IPS-11a (cell line): ENCODE results near the gene TDRD7.

Source experiments
- H3K4me3 ChIP-seq: one replicate; pipeline ENCODE4 v1.5.1; 2013; ENCODE audit warnings: low read depth, low read length, control low read depth

The TDRD7 gene

GRCh38 chr9:97524424-97524823 lies 112.5 kb downstream of the TDRD7 start:
- no peak overlapping the region for H3K4me3 ChIP-seq

GRCh38 chr9:97525451-97525850 lies 113.6 kb downstream of the TDRD7 start:
- no peak overlapping the region for H3K4me3 ChIP-seq

- H3K4me3 ChIP-seq, result no peak overlapping the region
These were observed 115.1 kb downstream of the TDRD7 start for GRCh38 chr9:97526895-97527575.

DNA sequence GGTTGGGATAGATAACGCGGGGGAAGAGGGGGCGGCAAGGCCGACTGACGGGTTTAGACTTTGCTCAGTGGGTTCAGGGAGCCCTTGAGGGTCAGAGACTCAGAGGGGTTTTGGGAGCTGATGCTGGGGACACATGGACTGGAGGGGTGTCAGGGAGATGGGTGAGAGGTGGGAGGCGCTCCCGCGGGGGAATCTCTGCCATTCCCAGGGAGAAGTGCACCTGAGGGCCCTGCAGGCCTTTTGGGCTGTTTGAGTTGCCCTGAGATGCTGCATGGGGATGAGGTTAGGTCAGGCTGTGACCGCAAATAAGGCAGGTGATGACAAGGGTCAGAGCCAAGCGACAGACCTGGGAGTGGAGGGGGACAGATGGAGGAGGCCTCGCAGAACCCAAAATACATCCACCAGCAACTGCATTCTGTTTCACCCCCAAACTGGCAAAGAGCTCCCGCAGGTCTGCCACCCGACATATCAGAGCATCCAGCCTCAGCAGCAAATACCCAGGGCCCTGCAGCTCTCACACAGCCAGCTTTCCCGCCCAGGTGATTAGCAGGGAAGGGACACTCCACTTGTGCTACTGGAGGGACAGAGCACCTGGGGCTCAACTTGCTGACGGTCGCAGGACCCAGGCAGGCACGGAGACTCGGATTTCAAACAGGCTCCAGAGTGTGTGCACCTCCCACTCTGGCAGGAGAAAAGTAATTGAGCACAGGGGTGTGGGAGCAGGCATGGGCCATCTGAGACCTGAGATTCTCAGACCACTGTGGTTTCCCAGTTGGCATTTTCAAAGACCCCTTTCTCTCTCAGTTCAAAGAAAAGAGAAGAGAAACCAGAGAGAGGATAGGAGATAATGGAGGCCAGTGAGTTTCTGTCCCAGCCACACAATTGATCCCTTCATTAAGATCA lies 116.0 kb downstream of the TDRD7 start:
- H3K4me3 ChIP-seq, result no peak overlapping the region

GRCh38 chr9:97528529-97529230 lies 116.8 kb downstream of the TDRD7 start:
- no peak overlapping the region for H3K4me3 ChIP-seq

DNA sequence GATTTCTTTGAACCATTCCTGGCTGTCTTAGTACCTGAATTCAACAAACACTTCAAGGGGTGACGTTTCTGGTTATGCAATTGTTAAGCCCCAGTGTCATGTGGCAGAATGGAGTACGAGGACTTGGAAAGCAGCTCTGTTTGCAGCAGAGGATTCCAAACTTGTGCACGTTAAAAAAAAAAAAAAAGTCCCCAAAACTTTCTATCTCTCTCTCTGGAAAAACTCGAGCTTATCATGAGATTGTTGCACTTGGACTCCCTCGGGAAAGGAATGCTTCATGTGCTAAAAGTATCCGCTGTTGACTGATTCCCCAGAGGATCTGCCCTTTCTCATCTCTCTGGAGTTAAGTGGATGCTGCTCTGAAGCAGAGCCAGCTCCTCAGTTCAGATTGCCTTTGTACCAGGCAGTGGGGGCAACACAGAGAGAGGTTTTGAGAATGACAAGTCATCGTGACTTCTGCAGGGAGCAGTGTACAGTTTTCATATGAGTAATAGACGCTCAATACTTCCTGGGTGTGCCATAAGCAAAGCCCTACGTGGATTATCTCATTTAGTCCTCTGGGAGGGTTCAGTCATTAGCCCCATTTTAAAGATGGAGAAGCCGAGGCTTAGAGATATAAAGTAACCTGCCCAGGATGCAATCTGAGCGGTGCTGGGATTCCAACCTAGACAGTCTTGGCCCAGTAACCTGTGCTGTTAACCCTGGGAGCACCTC lies 117.6 kb downstream of the TDRD7 start:
- H3K4me3 ChIP-seq, result no peak overlapping the region

- H3K4me3 ChIP-seq, result no peak overlapping the region
These were observed 120.0 kb downstream of the TDRD7 start for GRCh38 chr9:97531888-97532376.

GRCh38 chr9:97534185-97534584 lies 122.3 kb downstream of the TDRD7 start:
- no peak overlapping the region for H3K4me3 ChIP-seq

DNA sequence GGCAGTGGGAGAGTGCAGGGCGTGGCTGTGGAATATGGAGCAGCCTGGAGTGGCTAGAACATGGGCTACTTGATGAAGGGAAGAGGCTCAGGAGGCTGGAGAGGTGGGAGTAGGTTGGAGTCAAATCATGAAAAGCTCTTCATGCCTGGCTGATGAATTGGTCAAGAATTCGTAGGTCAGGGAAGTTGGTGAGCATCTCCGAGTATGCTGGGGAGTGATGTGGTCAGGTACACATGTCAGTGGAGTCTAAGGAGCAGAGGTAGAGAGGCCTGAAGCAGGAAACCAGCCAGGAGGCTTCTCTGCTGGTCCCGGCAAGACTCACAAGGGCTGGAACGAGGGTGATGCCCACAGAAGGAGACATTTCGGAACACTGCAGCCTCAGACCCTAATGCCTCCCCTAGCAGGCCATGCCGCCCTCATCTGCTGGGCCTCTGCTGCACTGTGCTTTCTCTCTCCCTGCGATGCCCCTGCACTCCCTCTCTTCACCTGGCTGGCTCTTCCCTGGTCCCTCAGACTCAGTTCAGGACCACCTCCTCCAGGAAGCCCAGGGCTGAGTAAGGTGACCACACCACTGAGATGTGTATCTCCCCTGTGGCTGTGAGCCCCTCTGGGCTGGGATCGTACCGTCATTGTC lies 123.2 kb downstream of the TDRD7 start:
- H3K4me3 ChIP-seq, result no peak overlapping the region

DNA sequence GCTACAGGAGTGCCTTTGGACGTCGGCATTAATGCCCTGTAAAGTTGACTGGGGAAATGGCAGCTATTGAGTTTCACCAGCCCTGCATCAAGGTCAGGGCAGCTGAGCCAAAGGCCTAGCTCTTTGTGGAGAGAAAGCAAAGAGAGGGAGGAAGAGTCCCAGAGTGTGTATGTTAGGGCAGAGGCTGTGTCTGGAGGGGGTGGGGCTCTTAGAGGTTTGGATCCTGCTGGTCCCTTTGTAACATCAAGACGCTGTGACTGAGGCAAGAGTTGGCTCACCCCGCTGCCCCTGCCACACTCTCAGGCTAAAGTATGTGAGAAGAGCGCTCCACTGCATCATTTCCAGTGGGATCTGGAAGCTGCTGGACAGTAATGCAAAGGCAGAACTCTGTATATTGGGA lies 123.9 kb downstream of the TDRD7 start:
- H3K4me3 ChIP-seq, result no peak overlapping the region

DNA sequence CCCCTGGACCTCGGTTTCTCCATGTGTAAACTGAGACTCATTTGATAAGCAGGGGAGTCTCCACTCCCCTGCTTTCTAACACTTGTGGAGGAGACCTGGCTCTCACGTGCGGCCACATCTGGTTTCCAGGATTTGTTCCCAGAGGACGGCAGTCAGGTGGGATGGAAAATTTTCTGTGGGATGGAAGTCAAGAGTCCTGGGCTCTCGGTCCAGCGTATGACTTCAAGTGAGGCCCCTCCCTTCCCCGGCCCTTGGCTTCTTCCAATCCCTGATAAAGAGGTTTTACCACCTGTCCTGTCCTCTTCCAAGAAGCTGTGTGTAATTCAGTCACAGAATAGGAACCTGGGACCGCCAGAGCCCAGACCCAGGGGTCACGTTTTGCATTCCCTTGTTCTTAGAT lies 124.6 kb downstream of the TDRD7 start:
- no peak overlapping the region for H3K4me3 ChIP-seq

DNA sequence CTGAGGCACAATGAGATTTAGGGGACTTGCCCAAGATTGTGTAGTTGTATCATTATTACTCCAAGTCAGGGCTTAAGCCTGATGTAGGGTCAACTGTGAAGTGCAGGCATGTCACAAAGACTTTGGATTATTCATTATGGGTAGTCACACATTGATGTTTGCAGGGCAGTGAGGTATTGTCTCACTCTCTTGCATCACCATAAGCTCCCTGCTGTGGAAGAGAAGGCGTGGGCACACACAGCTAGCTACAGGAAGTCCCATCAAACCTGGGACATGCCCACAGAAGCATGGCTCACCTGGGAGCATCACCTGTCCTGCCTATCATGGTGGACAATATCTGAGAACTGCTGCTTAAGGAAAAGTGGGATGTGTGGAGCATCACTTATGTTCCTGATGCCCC lies 131.7 kb downstream of the TDRD7 start:
- no peak overlapping the region for H3K4me3 ChIP-seq

GRCh38 chr9:97545486-97545885 lies 133.6 kb downstream of the TDRD7 start:
- H3K4me3 ChIP-seq, result no peak overlapping the region
